B cell (primary cell): ENCODE measurements around the gene STOX1. TPM values are rescaled to one million over a fixed set of nuclear protein-coding genes. Genes with fewer than 3 reads are reported as not detected.

Source experiments
- ATAC-seq: fragments of 200-7000 bp; cut with Tn5 transposase; one replicate; pipeline ENCODE4 v1.10.0; 2021; ENCODE audit warnings: low read depth, mild to moderate bottlenecking, moderate number of reproducible peaks, moderate library complexity
- CTCF ChIA-PET: fragments of 350-600 bp; sonication (Branson Sonifier 250); formaldehyde crosslinking; loops from one replicate; lab custom pipeline; 2021; ENCODE audit warnings: antibody characterized with exemption, inconsistent platforms; lab: Charles Lee
- POLR2A ChIA-PET: fragments of 350-600 bp; sonication (Branson Sonifier 250); formaldehyde crosslinking; loops from one replicate; lab custom pipeline; 2021; ENCODE audit warnings: antibody characterized with exemption; lab: Charles Lee
- DNase-seq: peaks from one replicate; pipeline ENCODE4 v3.0.0; 2013
- H2AFZ ChIP-seq: 2 replicates; pipeline ENCODE4 v1.6.1; 2012; ENCODE audit warnings: mild to moderate bottlenecking, low read depth, low read length; ENCODE audit not compliant: insufficient read depth, poor library complexity, severe bottlenecking
- H3K27ac ChIP-seq, 2 donors: 1 replicate in 1 of 2; 2 replicates in 1 of 2; pipeline ENCODE4 v1.5.1; 2012 to 2013; ENCODE audit warnings: low read length in 2 of 2, mild to moderate bottlenecking in 2 of 2, moderate library complexity in 1 of 2
- H3K27me3 ChIP-seq, 4 experiments: fragments of 200-600 bp in 1 of 4; sonication (generic) in 1 of 4; replicated peaks in 1 of 4; 1 replicate in 2 of 4; 2 replicates in 2 of 4; pipeline versions ENCODE4 v1.6.1 to v1.7.0; 2013 to 2016; ENCODE audit warnings: low read length in 3 of 4, mild to moderate bottlenecking in 2 of 4, mixed read lengths in 1 of 4, moderate library complexity in 1 of 4; ENCODE audit not compliant: insufficient read depth in 4 of 4, control insufficient read depth in 3 of 4; ENCODE audit errors: control extremely low read depth in 1 of 4
- H3K36me3 ChIP-seq, 2 experiments: replicated peaks in 1 of 2; 1 replicate in 1 of 2; 2 replicates in 1 of 2; pipeline versions ENCODE4 v1.6.1 to v1.7.1; 2013; ENCODE audit warnings: low read length in 1 of 2; ENCODE audit not compliant: insufficient read depth in 2 of 2, control insufficient read depth in 1 of 2; ENCODE audit errors: control extremely low read depth in 1 of 2, extremely low read depth in 1 of 2
- H3K4me1 ChIP-seq, 2 donors: fragments of 200-600 bp in 1 of 2; sonication (generic) in 1 of 2; 1 replicate in 1 of 2; 2 replicates in 1 of 2; pipeline versions ENCODE4 v1.5.1 to v1.6.1; 2013 to 2017; ENCODE audit warnings: low read length in 2 of 2; ENCODE audit not compliant: control insufficient read depth in 2 of 2, insufficient read depth in 2 of 2
- H3K4me2 ChIP-seq: replicated peaks from 2 replicates; pipeline ENCODE3; 2012; ENCODE audit warnings: mild to moderate bottlenecking, low read depth, low read length; ENCODE audit not compliant: poor library complexity, severe bottlenecking
- H3K4me3 ChIP-seq, 5 experiments: fragments of 200-600 bp in 1 of 5; sonication (generic) in 1 of 5; 1 replicate in 3 of 5; 2 replicates in 2 of 5; pipeline versions ENCODE4 v1.5.1 to v1.7.0; 2011 to 2016; ENCODE audit warnings: low read length in 4 of 5, mild to moderate bottlenecking in 4 of 5, low read depth in 2 of 5, control low read depth in 1 of 5, moderate library complexity in 1 of 5; ENCODE audit not compliant: insufficient read depth in 1 of 5; ENCODE audit errors: control extremely low read depth in 1 of 5, extremely low read depth in 1 of 5
- H3K79me2 ChIP-seq: fragments of 200-600 bp; sonication (generic); one replicate; pipeline ENCODE4 v1.6.0; 2016; ENCODE audit warnings: low read length; ENCODE audit not compliant: control insufficient read depth, insufficient read depth
- H3K9ac ChIP-seq: fragments of 200-600 bp; sonication (generic); 2 replicates; pipeline ENCODE4 v1.6.1; 2017; ENCODE audit warnings: mild to moderate bottlenecking, low read length, moderate library complexity
- H3K9me3 ChIP-seq, 3 donors: one replicate each; pipeline versions ENCODE4 v1.6.1 to v1.7.1; 2013; ENCODE audit warnings: low read length in 2 of 3; ENCODE audit not compliant: control insufficient read depth in 2 of 3, insufficient read depth in 1 of 3; ENCODE audit errors: control extremely low read depth in 1 of 3
- H4K20me1 ChIP-seq: 2 replicates; pipeline ENCODE4 v1.6.0; 2012; ENCODE audit warnings: mild to moderate bottlenecking, low read length; ENCODE audit not compliant: insufficient read depth, control insufficient read depth, poor library complexity, severe bottlenecking
- H3K27ac Mint-ChIP-seq: one replicate; pipeline ENCODE4 v1.8.0; 2021; ENCODE audit warnings: mixed read lengths
- H3K27me3 Mint-ChIP-seq: one replicate; pipeline ENCODE4 v1.8.0; 2021; ENCODE audit warnings: mixed read lengths
- H3K4me1 Mint-ChIP-seq: one replicate; pipeline ENCODE4 v1.8.0; 2021; ENCODE audit warnings: mixed read lengths
- H3K4me3 Mint-ChIP-seq: one replicate; pipeline ENCODE4 v1.8.0; 2021; ENCODE audit warnings: mixed read lengths
- H3K9me3 Mint-ChIP-seq: one replicate; pipeline ENCODE4 v1.8.0; 2022; ENCODE audit warnings: mixed read lengths; ENCODE audit not compliant: insufficient read depth
- CTCF ChIP-seq: fragments of 200-600 bp; IDR thresholded peaks from one replicate; pipeline ENCODE4 v1.8.0; 2022; ENCODE audit warnings: antibody characterized with exemption, mild to moderate bottlenecking
- EZH2 ChIP-seq: IDR thresholded peaks from 2 replicates; pipeline ENCODE4 v1.6.1; 2012; ENCODE audit warnings: borderline replicate concordance, low read depth, mild to moderate bottlenecking, moderate library complexity, low read length; ENCODE audit not compliant: insufficient read depth, poor library complexity, severe bottlenecking
- WGBS: methylation state at CpG from one replicate; pipeline ENCODE4 v1.1.5; 2013; ENCODE audit warnings: missing lambda C conversion rate; ENCODE audit not compliant: insufficient coverage; 5-methylcytosine and 5-hydroxymethylcytosine counted together
- intact Hi-C: fragments of 100-400 bp; cut with micrococcal nuclease; formaldehyde crosslinking; loops from one replicate; pipeline ENCODE4 v1.10.0; 2022
- polyA plus RNA-seq: library from polyadenylated mRNA; depleted of rRNA; stranded (reverse); fragments of >200 nt; gene quantifications from 2 replicates; pipeline ENCODE4 v1.2.3, GENCODE V29; 2012
- total RNA-seq, 2 donors: library from RNA; stranded (reverse); fragments of 120-200 nt in 1 of 2; gene quantifications; 1 replicate in 1 of 2; 2 replicates in 1 of 2; pipeline versions ENCODE4 v1.2.3 to v1.2.4, GENCODE V29; 2013 to 2022

The STOX1 gene
- total and polyA plus RNA-seq, 2 donors (not counting 1 experiment from before 2014, with no cell fraction given), result 0.07 to 0.57 TPM

- intact Hi-C loops, result no loop called here
- ATAC-seq, result no peak
- no CpG with 5 or more reads among the region's 2 CpGs for WGBS
- H3K27me3 Mint-ChIP-seq, result no peaks in the 10 kb centered on the region
- no peaks in the 10 kb centered on the region for H3K36me3 ChIP-seq
- H2AFZ ChIP-seq, result no peak overlapping the region
- no peaks in the 10 kb centered on the region for H4K20me1 ChIP-seq
- POLR2A ChIA-PET, result no interaction called here
- H3K4me3 Mint-ChIP-seq, result no peak overlapping the region
- no peak overlapping the region for H3K4me2 ChIP-seq
- H3K9me3 ChIP-seq, result peaks cover 0 to 8% (median 0%) of the 10 kb centered on the region in 3 donors
- no peak overlapping the region for H3K27ac ChIP-seq
- DNase-seq, result no peak
- no peak for TF ChIP-seq CTCF
- TF ChIP-seq EZH2, result no peak
- H3K9ac ChIP-seq, result no peak overlapping the region
- no peaks in the 10 kb centered on the region for H3K4me1 Mint-ChIP-seq
- no peaks in the 10 kb centered on the region for H3K27me3 ChIP-seq
- no peaks in the 10 kb centered on the region for H3K4me1 ChIP-seq
- no peaks in the 10 kb centered on the region for H3K9me3 Mint-ChIP-seq
- no peak overlapping the region for H3K27ac Mint-ChIP-seq
- no peaks in the 10 kb centered on the region for H3K79me2 ChIP-seq
- H3K4me3 ChIP-seq, result no peak overlapping the region
- CTCF ChIA-PET, result interaction anchor here (1.6 kb wide), 1 partner anchor 15 kb away, joined by 4 read pairs; no protein-coding TSS in a partner anchor
These were observed 20.9 kb downstream of the STOX1 start for GRCh38 chr10:68848281-68848680.

- ChIA-PET CTCF (interaction anchor here (1.6 kb wide), 1 partner anchor 14 kb away, joined by 4 read pairs; no protein-coding TSS in a partner anchor), POLR2A (no interaction called here)
- no peaks in the 10 kb centered on the region for H3K4me1 Mint-ChIP-seq
- Histone ChIP-seq H3K27me3 (no peaks in the 10 kb centered on the region), H3K9ac (no peak overlapping the region), H3K36me3 (no peaks in the 10 kb centered on the region), H3K79me2 (no peaks in the 10 kb centered on the region), H4K20me1 (no peaks in the 10 kb centered on the region), H3K27ac (no peak overlapping the region), H3K9me3 (peaks cover 0 to 8% (median 0%) of the 10 kb centered on the region in 3 donors), H3K4me3 (no peak overlapping the region), H3K4me1 (no peaks in the 10 kb centered on the region), H3K4me2 (no peak overlapping the region), H2AFZ (no peak overlapping the region)
- no peak overlapping the region for H3K4me3 Mint-ChIP-seq
- WGBS, result 91% methylated on average over 4 of the region's 4 CpGs
- DNase-seq (no peak), ATAC-seq (no peak)
- H3K27ac Mint-ChIP-seq, result no peak overlapping the region
- H3K27me3 Mint-ChIP-seq, result no peaks in the 10 kb centered on the region
- intact Hi-C loops, result no loop called here
- H3K9me3 Mint-ChIP-seq, result no peaks in the 10 kb centered on the region
- TF ChIP-seq EZH2 (no peak), CTCF (no peak)
These were observed 21.5 kb downstream of the STOX1 start for GRCh38 chr10:68848806-68849205.
